SK-MEL-5 (cell line): ENCODE measurements around the gene WDR18. TPM values are rescaled to one million over a fixed set of nuclear protein-coding genes. Genes with fewer than 3 reads are reported as not detected.

ENCODE experiments used
- DNase-seq: peaks from one replicate; pipeline ENCODE4 v3.0.0-alpha.2; 2016; ENCODE audit warnings: low read depth, low spot score
- in situ Hi-C: cut with HindIII; loops from 2 replicates; pipeline ENCODE4 v1.10.0; 2016; ENCODE audit warnings: low sequenced_read_pairs, high pct_unique_total_duplicates, low pct_unique_long_range_greater_than_20kb
- total RNA-seq: library from RNA; depleted of rRNA; stranded (reverse); fragments of >200 nt; shearing (Covaris generic); gene quantifications from 2 replicates; pipeline ENCODE4 v1.2.3, GENCODE V29; 2014

The WDR18 gene
- total RNA-seq, 1 experiment from 2014 or later = 24.4 TPM

- in situ Hi-C loops = no loop called here
- DNase-seq = no peak
These were observed 26.7 kb downstream of the WDR18 start for GRCh38 chr19:1010586-1011510.

GRCh38 chr19:1011831-1012333 is 27.7 kb downstream of the WDR18 start:
- in situ Hi-C loops = no loop called here
- no peak for DNase-seq

DNA sequence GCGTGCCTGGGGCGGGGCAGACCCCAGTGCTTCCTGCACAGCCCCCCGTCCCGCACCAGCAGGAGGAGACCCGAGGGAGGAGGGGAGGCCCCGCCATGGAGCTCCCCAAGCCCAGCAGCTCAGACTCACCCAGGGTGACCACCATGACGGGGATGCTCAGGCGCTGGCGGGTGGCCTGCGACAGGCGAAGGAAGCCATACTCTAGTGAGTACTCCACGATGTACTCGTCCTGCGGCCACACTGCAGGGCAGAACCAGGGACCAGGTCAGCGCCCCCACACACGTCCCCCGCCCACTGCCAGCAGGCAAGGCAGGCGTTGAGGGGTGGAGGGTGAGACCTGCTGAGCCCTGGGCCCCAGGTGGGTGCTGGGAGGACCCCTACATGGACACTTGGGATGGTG is 28.2 kb downstream of the WDR18 start:
- no peak for DNase-seq
- in situ Hi-C loops = no loop called here

DNA sequence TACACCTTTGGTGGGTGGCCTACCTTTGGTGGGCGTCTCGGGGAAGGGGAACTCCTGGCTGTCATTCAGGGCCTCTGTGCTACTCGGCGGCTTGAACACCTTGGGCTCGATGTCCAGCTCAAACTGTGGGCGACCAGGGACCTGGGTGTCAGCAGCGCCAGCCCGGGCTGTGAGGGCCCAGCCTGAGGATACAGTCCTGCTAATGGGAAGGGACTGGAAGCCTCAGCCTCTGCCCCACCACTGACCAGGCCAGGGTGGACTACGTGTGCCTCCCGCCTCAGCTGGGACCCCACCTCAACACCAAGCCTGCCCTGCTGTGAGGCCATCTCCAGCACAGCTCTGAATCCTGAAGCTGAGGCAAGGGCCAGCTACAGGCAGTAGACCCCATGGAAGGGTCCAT is 29.1 kb downstream of the WDR18 start:
- no peak for DNase-seq
- in situ Hi-C loops = no loop called here

GRCh38 chr19:1014161-1015060 is 30.3 kb downstream of the WDR18 start:
- in situ Hi-C loops = no loop called here
- no peak for DNase-seq

- DNase-seq = no peak
- in situ Hi-C loops = no loop called here
These were observed 31.1 kb downstream of the WDR18 start for GRCh38 chr19:1015061-1015781.

DNA sequence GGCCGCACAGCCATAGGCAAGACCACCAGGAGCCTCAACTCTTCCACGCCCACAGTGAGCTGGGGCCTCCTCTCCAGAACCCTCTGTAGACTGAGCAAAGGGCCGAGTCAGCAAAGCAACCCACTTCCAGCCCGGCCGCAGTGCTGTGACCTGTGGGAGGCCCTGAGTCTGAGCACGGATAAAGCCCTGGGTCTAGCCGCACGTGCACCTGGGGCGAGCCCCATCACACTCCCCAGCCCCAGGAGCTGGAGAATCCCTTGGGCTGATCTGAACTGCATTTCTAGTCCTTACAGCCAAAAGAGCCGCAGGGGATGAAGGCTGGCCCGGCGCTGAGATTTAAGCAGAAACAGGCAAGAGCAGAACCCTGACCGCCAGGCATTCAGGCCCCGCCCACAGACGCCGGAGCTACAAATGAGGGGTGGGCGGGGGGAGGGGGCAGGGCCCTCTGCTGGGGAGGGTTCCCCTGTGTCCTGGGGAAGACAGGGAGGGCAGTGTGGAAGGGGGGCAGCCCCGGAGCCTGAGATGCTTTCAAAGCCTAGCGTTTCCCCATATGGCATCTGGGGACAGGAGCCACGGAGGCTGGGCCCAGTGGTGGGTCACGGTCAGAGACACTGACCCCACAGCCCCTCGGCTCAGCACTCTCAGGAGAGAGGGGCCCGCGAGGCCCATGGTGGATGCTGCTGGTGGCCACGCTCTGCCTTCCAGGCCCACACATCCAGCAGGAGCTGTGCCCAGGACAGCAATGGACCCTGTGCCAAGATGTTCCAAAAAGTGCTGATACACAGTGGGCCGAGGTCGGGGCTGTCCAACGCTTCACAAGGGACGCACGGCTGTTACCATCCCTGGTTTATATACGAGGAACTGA is 31.9 kb downstream of the WDR18 start:
- DNase-seq = no peak
- in situ Hi-C loops = no loop called here

GRCh38 chr19:1016647-1017114 is 32.5 kb downstream of the WDR18 start:
- in situ Hi-C loops = no loop called here
- no peak for DNase-seq

GRCh38 chr19:1017115-1017905 is 33.2 kb downstream of the WDR18 start:
- no peak for DNase-seq
- in situ Hi-C loops = no loop called here

GRCh38 chr19:1017906-1018305 is 33.8 kb downstream of the WDR18 start:
- DNase-seq = no peak
- in situ Hi-C loops = no loop called here

- DNase-seq = no peak
- in situ Hi-C loops = no loop called here
These were observed 34.2 kb downstream of the WDR18 start for GRCh38 chr19:1018393-1018792.

GRCh38 chr19:1018932-1019615 is 34.9 kb downstream of the WDR18 start:
- no peak for DNase-seq
- in situ Hi-C loops = no loop called here

DNA sequence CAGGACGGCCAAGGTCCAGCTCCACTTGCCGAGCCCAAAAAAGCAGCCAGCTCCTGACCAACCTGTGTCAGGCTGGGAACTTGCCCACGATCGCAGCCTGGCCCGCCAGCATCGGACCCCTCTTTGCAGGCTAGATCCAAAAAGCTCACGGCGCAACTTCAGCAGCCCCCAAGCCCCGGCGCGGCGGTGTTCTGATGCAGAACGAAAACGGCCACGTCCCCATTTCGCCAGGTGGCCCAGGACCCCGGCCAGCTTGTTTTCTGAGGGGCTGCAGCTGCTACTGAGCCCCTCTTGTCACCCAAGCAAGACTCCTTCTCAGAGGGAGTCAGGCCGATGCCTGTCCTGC is 35.4 kb downstream of the WDR18 start:
- in situ Hi-C loops = no loop called here
- DNase-seq = no peak

DNA sequence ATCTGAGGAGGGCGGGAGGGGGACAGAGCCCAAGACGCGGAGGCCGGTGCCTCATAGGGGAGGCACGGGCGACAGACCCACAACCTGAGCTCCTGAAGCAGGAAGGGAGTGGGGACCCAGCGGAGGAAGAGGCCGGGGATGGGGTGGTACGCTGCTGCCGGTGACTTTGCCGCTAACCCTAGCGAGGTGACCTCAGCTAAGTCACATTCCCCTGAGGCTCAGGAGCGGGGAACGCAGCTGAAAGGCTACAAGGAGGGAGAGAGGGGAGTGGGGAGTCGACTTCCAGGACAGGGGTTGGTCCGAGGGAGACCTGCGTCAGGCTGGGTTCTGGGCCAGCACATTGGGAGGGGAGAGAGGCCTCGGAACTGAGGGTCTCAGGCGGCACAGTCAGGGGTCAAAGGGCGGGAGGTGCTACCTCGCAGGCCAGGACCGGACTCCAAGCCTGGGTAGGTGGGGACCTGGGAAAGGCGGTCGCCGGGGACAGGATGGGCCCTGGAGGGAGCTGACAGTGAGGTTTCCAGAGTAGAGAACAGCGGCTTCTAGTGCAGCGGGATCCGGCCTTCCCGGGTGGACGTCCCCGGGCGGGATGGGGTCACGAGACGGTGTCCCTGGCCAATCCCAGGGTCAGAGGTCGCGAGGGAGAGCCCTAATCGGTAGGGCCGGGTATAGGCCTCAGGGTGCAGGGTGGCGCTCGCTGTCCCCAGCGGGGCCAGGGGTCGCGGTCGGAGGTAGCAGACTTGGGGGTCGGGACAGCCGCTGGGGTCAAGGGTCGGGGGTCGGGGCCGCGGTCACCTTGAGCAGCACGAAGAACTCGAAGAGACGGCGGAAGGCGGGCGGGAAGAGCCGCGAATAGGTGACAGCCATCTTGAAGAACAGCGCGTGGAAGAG is 36.1 kb downstream of the WDR18 start:
- in situ Hi-C loops = no loop called here
- no peak for DNase-seq
